LNCAP (cell line): ENCODE results near the gene DNAH17.

Source experiments
- TF ChIP-seq, protein P1 (sequence below): fragments of 450-650 bp; IDR thresholded peaks from 2 replicates; pipeline ENCODE4 v1.5.1; 2017; ENCODE audit warnings: mild to moderate bottlenecking

Gene DNAH17

DNA sequence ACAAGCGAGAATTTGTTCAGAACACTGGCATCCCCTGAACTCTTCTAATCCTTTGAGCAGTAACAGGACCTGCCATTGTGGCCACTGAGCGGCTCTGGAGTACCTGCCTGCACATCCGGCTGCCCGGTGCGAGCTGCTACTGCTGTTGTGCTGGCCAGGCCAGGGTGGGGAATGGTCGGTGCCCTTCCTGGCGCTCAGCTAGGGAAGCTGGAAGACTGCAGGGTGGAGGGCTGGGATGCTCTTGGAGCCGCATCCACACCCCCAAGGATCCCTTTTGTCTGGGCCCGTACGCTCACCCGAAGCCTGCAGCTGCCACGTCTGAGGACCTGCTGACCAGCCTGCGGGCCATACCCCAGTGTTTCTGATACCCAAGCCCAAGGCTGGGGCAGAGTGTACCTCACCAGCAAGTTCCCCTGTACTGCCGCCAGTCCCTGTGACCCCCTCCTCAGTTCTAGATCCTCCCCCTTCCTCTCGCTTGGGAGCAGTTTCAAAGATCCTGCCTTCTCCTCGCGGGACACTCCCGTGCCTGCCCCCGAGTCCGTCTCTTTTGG is 149.1 kb downstream of the DNAH17 start:
- TF ChIP-seq, protein P1, sequence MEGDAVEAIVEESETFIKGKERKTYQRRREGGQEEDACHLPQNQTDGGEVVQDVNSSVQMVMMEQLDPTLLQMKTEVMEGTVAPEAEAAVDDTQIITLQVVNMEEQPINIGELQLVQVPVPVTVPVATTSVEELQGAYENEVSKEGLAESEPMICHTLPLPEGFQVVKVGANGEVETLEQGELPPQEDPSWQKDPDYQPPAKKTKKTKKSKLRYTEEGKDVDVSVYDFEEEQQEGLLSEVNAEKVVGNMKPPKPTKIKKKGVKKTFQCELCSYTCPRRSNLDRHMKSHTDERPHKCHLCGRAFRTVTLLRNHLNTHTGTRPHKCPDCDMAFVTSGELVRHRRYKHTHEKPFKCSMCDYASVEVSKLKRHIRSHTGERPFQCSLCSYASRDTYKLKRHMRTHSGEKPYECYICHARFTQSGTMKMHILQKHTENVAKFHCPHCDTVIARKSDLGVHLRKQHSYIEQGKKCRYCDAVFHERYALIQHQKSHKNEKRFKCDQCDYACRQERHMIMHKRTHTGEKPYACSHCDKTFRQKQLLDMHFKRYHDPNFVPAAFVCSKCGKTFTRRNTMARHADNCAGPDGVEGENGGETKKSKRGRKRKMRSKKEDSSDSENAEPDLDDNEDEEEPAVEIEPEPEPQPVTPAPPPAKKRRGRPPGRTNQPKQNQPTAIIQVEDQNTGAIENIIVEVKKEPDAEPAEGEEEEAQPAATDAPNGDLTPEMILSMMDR, result no peak

GRCh38 chr17:78427140-78427539 is 150.1 kb downstream of the DNAH17 start:
- TF ChIP-seq, protein P1, result no peak

DNA sequence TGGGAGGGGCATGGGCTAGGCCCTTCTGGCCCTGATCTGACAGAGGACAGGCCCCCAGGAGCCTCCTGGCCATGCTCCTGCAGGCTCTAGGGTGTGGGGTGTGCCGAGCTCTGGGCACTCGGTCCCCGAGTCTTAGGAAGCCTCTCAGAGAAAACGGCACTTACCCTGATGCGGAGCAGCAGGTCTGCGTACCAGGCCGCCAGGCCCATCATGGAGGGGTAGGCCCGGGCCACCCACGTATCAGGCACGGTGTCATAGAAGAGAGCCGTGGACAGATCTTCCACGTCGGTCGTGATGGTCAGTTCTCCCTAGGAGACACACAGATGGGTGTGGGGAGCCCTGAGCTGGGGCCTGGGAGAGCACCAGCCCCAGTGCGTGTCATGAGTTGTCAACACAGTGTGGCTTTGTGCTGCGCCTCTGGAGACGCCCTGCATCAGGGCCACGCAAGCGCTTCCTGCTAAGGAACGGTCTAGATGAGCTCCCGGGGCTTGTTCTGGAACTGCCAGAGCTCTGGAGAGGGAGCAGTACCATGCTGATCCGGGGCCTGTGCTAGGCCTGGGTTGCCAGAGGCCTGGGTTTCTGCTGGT is 150.8 kb downstream of the DNAH17 start:
- TF ChIP-seq, protein P1, result no peak

DNA sequence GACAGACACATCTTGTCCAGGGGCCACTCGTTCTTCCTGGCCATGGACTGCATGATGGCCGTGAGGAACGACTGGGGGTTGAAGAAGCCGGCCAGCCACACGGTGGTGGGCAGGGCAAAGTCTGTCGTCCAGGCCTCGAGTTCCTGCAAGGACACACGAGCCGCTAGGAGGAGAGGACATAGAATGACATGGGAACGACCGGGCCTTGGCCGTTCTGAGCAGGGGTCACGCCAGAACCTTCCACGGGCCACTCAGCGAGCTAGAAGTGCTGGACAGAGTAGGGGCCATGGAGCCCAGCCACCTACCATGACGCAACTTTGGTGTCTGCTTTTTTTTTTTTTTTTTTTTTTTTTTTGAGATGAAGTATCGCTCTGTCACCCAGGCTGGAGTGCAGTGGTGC is 151.8 kb downstream of the DNAH17 start:
- TF ChIP-seq, protein P1, result no peak

DNA sequence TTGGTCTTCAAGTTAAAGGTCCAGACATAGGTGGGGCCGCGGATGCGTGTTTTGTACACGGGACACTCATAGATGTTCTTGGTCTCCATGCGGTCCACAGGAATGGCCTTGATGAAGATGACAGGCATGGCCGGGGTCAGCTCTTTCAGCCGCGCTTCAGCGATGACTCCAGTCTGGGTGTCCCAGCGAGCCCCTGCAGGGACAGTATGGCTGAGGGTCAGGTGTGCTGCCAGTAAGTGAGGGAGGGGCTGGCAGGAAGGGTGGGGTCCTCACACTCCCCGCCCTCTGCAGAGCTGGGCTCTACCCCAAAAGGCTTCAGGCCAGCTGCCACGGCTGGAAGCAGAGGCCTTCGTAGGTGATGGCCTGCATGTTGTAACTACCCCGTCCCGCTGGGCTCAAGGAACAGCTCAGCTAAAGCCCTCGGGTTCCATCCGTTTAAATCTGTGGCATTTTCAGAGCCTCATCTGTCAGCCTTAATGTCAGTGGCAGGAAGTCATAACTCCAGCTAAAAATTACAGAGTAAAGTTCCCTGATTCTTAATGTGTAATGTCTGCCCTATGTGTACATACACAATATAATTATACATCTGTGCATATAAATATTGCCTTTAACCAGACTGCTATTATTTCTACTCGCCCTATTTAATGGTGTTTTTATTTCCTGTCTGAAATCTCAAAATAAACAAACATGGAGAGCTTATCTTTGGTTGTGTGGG is 153.1 kb downstream of the DNAH17 start:
- TF ChIP-seq, protein P1, result no peak

DNA sequence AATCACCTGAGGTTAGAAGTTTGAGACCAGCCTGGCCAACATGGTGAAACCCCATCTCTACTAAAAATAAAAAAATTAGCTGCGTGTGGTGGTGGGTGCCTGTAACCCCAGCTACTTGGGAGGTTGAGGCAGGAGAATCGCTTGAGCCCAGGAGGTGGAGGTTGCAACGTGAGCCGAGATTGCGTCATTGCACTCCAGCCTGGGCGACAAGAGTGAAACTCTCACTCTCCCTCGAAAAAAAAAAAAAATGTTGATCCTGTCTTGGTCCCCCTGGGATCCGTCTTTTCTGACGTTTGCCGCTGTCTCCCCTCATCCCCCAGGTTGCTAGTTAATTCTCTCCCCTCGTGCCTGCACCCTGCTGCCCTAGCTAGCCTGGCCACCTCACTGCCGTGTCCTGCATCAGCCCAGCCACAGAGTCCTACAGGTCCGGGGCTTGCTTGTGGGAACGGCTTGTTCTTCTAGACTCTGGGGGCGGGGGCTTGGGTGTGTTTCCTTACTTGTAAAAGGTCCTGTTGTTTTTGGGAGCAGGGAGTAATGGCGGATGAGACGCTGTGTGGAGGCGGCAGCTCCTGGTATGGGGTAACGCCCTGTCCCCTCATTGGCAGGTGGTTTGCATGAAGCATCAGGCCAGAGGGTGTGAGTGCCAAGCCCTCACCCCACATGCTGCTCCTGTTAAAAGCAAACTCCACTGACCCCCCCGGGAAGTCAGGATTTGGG is 154.2 kb downstream of the DNAH17 start:
- TF ChIP-seq, protein P1, result no peak

- TF ChIP-seq, protein P1, result no peak; the same call in none of the 2 replicates
Measured at GRCh38 chr17:78422267-78422605, 155.0 kb downstream of the DNAH17 start.
